Hematopoietic multipotent progenitor cell treated with erythropoietin and hydrocortisone succinate and interleukin-3 and kit ligand, for 15 days (in vitro differentiated cells): ENCODE data around the gene CSNK1E.

Source experiments
- DNase-seq: peaks from one replicate; pipeline ENCODE4 v3.0.0-alpha.2; 2015; ENCODE audit warnings: low spot score

CSNK1E gene

GRCh38 chr22:38273135-38273826, 44.0 kb downstream of the CSNK1E start:
- DNase-seq = no peak

DNA sequence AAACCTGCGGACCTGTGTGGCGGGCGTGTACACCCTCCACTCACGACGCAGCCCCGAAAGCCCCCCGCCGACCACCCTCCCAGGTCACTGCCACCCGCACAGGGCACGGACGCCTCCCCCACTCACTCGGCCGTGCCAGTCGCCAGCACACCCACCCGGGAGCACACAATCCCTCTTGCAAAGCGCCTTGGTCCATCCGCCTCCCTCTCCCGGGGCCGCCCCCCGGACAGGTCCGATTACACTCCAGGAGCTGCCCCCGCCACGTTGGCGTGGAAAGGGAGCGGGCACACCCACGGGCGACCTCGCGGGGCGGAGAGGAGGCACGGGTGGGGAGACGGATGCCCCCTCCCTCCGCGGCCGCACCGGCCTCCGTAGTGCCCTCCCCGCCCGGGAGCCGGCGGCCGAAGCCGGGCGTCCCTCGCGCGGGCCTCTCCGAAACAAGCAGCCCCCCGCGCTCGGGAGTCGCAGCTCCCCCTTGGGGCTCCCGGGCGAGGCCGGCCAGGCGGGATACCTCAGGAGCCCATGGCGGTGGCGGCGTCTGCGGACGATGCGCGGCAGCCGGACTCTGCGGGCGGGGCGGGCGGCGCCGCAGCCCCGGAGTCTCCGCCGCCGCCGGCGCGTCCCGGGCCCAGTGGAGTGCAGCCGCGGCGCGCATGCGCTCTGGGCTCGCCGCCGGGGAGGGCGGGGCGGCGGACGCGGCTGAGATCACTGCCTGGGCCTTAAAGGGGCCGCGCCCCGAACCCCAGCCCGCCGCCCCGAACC, 44.7 kb downstream of the CSNK1E start, which contains the start of gene TMEM184B:
Gene TMEM184B (minus strand): TSS at position 638 of the 762 bp plus-strand sequence. CDS start 25,049 bp downstream, outside the sequence.
- DNase-seq = peak; percentile 87

GRCh38 chr22:38271927-38272372, 45.3 kb downstream of the CSNK1E start:
- no peak for DNase-seq

DNA sequence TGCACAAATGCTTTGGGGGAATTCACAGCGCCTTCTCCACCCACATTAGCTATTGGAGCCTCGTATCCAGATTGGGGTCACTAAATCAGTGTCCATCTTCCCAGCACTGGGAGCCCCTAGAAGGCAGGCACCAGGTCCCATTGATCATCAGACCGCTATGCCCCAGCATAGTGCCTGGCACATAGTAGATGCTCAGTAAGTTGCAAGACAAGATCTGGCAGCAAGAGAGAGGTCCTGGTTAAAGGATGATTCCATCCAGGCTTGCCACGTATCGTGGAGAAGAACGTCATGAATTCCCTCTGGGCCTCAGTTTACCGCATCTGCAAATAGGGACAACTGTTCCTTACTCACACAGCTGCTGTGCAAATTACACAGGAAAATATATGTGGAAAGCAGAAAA, 46.1 kb downstream of the CSNK1E start:
- DNase-seq = no peak

DNA sequence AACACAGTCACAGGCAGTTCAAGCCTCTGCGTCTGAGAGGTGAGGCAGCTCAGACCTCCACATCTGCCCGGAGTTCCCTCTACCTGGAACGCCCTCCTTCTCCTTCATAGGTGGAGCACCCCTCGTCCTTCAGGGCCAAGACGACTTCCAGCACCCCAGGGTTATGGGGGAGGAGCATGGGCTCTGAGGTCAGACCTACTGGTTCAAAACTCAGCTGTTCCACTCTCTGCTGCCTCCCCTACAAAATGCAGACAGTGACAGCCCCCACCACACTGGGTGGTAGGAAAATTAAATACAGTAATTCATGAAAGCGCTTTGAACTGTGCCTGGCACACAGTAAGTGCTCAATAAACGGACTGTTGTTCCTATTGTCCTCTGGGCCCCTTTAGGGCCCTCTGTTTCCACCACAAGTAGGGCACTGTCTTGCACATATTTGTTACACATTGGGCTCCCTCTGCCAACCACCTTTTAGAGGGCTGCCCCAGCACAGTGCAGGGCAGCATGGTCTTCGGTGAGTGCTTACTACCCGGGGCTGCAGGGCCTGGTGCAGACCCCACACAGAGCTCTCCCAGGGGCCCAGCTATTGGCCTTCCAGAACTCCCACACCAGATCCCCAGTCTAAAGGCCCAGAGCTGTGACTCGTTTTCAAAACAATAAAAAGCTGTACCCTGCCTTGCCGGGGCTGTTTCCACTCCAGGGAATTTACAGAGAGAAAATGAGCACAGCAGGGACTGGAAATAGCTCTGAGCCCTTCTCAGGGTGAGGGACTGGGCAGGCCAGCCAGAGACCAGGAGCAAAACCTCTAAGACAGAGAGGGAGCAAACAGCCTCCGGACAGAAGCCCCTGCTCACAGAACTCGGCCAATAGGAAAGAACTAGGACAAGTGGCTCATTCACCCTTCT, 46.9 kb downstream of the CSNK1E start:
- no peak for DNase-seq

DNA sequence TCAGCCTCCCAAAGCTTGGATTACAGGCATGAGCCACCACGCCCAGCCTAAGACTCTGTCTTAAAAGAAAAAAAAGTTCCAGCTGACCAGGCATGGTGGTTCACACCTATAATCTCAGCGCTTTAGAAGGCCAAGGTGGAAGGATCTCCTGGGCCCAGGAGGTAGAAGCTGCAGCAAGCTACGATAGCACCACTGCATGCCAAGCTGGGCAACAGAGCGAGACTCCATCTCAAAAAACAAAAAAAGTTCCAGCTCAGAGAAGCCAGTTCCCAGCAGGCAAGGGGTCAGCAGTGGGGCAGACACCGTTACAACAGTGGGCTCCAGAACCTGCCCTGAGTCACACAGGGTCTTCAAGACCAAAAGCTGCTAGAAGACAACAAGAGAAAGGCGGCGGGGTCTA, 47.8 kb downstream of the CSNK1E start:
- no peak for DNase-seq

GRCh38 chr22:38267086-38267485, 50.1 kb downstream of the CSNK1E start:
- no peak for DNase-seq

GRCh38 chr22:38266120-38266519, 51.1 kb downstream of the CSNK1E start:
- no peak for DNase-seq

GRCh38 chr22:38264322-38264843, 52.9 kb downstream of the CSNK1E start:
- DNase-seq = no peak

DNA sequence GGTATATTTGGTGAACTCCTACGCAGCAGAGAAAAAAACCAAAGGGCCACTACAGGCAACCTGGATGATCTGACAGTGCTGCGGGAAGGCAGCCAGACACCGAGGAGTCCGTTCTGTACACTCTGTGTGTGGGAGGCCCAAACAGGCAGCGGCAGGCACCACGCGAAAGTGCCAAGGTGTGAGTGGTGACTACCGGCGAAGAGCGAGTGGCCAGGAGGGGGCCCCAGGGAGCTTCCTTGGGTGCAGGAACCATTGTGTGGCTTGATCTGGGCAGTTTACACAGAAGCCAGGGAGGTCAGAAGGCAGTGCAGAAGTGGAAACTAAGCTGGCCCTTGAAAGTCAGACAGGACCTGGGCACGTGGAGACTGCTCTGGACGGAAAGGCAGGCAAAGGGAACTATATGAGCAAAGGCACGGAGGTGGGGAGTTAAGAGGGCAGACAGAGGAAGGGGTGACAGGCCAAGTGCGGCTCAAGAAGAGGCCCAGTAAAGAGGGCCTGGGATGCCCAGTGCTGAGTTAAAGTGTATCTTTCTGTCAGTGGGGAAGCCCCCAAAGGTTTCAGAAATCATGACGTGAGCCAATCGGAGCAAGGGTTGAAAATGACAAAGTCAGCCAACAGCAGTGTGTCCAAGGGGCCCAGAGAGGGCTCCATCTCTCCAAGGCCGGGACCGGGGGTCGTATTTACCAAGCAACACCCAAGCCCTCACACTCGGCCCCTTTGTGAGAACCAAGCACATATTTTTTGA, 55.0 kb downstream of the CSNK1E start:
- DNase-seq = peak; percentile 43

GRCh38 chr22:38260761-38261681, 56.2 kb downstream of the CSNK1E start:
- no peak for DNase-seq

GRCh38 chr22:38259370-38259769, 57.9 kb downstream of the CSNK1E start:
- no peak for DNase-seq

- no peak for DNase-seq
Observed at GRCh38 chr22:38258895-38259294, 58.3 kb downstream of the CSNK1E start.

DNA sequence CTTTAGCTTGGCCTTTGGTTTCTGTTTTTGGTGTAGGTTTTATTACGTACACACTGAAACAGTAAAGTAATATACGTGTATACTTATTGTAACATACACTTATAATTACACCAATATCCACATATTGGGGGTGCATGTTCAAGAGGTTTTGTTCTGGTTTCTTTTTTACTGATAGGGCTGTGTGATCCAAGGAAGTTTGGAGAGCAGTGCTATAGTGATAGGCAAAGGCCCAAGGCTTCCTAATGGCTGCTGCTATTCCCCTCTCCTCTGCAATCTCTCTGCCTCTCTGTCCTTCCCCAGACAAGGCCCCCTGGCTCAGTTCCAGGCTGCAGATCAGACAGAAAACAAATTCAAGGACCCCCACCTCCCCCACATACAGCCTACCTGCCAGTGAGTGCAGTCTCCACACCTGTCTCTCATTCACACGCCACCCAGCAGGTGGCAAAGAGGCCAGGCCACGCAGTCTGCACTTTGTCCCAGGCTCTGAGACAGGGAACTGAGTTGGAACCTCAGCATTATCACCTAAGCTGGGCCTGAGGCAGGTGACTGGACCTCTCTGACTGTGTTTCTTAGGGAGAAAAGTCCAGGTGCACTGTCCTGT, 59.5 kb downstream of the CSNK1E start:
- no peak for DNase-seq

GRCh38 chr22:38257181-38257580, 60.1 kb downstream of the CSNK1E start:
- no peak for DNase-seq

DNA sequence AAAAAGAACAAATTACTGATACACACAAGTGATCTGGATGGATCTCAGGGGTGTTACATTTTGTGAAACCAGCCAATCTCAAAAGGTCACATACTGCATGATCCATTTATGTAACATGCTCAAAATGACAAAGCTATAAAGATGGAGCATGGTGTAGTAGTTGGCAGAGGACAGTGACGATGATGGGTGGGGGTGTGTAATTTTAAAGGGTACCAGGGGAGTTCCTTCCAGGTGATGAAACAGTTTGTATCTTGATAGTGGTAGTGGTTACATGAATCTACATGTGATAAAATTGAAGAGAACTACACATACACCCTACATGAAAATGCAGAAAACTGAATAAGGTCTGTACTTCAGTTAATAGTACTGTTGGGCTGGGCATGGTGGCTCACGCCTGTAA, 61.5 kb downstream of the CSNK1E start:
- no peak for DNase-seq

- no peak for DNase-seq
Observed at GRCh38 chr22:38251341-38251692, 65.9 kb downstream of the CSNK1E start.

DNA sequence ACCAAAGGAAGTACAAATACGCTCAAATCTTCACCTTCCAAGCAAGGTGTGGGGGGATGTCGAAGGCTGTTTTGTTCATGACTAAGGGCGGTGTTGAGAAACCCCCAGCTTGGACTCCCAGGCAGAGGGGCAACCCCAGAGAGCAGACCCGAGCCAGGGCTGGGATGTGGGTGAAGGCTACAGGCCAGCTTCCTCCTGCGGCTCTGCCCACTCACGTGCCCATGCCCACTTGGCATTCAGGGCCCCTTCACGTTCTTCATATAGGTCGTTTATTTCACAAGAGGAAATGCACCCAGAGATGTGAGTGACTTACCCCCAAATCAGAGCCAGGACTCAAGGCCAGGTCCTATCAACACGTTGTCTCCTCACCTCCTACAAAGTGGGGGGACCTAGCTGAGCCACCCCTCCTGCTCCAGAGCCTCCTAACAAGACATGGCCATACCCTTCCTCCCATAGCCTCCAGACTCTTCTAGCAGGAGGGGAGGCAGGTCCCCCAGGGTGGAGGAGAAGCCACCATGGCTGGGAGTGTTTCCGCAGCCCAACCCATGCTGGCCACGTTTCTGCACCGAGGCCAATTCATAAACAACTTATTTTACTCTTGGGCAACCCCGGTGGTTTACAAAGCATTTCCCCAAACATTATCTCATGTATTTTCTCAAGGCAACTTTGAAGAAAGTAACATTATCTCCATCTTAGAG, 66.4 kb downstream of the CSNK1E start:
- DNase-seq = no peak
